ENCODE data around the gene TBC1D17. TPM values are rescaled to one million over a fixed set of nuclear protein-coding genes. Genes with fewer than 3 reads are reported as not detected.

The TBC1D17 gene
- total and polyA plus RNA-seq, 10 donors = 20.8 to 53.5 (median 36.6) TPM

GRCh38 chr19:49863935-49864320 lies 13.6 kb upstream of the TBC1D17 start:
- Histone ChIP-seq H3K27me3 (replicated peaks in 1 of 7) (no peaks in the 10 kb centered on the region), H3K4me1 (peaks cover 29 to 90% (median 65%) of the 10 kb centered on the region in 6 donors), H3K27ac (no peak overlapping the region), H3K4me3 (no peak overlapping the region), H3K36me3 (peaks cover 4 to 64% (median 57%) of the 10 kb centered on the region in 6 donors), H3K9me3 (no peaks in the 10 kb centered on the region)
- TF ChIP-seq POLR2A (IDR thresholded peaks at IDR 0.05) (no peak), CTCF (IDR thresholded peaks at IDR 0.05 in 8 of 11, conservative IDR thresholded peaks at IDR 0.05 in 3 of 11) (no peak), POLR2AphosphoS5 (IDR thresholded peaks at IDR 0.05) (peak in 1 of 3 donors; percentile 31)
- WGBS, 5 donors = 78 to 96% (median 92%) methylated on average over 11 to 17 of the region's 17 CpGs
- DNase-seq = peak; percentile 77
- intact Hi-C loops (cut with DNase I; ENCODE audit: low total_unique reads) = no loop called here

- no peak for DNase-seq
- TF ChIP-seq POLR2AphosphoS5 (IDR thresholded peaks at IDR 0.05) = no peak
- TF ChIP-seq POLR2A (IDR thresholded peaks at IDR 0.05) = no peak
- no peak for TF ChIP-seq CTCF (IDR thresholded peaks at IDR 0.05 in 8 of 11, conservative IDR thresholded peaks at IDR 0.05 in 3 of 11)
- H3K36me3 ChIP-seq = peaks cover 4 to 55% (median 49%) of the 10 kb centered on the region in 6 donors
- H3K4me3 ChIP-seq = peak overlapping the region in 4 of 8 donors; percentile 4 to 93 (median 83)
- H3K4me1 ChIP-seq = peaks cover 33 to 90% (median 66%) of the 10 kb centered on the region in 6 donors
- no peaks in the 10 kb centered on the region for H3K27me3 ChIP-seq (replicated peaks in 1 of 7)
- peak overlapping the region in 4 of 8 donors; percentile 95 to 98 (median 96) for H3K27ac ChIP-seq
- intact Hi-C loops (cut with DNase I; ENCODE audit: low total_unique reads) = no loop called here
- 83 to 93% (median 86%) methylated on average over 13 of the region's 13 CpGs for WGBS, 5 donors
- H3K9me3 ChIP-seq = no peaks in the 10 kb centered on the region
Observed at GRCh38 chr19:49864890-49865289, 12.6 kb upstream of the TBC1D17 start.

GRCh38 chr19:49866933-49867782 lies 10.3 kb upstream of the TBC1D17 start, which contains the start of gene PNKP:
PNKP (minus strand) TSS chr19:49867576; CDS start chr19:49867204, 372 bp downstream.
- H3K4me3 ChIP-seq = peak within 1 kb of the TSS; percentile 69 to 93 (median 88)
- 0 to 1% (median 0%) methylated on average over 29 to 65 of the region's 65 CpGs for WGBS, 5 donors
- peak within 1 kb of the TSS; percentile 86 to 98 (median 95) for H3K27ac ChIP-seq
- peaks cover 40 to 90% (median 70%) of the 10 kb centered on the region in 6 donors for H3K4me1 ChIP-seq
- H3K36me3 ChIP-seq = peaks cover 4 to 49% (median 27%) of the 10 kb centered on the region in 6 donors
- no peaks in the 10 kb centered on the region for H3K27me3 ChIP-seq (replicated peaks in 1 of 7)
- intact Hi-C loops (cut with DNase I; ENCODE audit: low total_unique reads) = no loop called here
- no peaks in the 10 kb centered on the region for H3K9me3 ChIP-seq
- TF ChIP-seq POLR2AphosphoS5 (IDR thresholded peaks at IDR 0.05) (peak; percentile 95 to 98 (median 95)), CTCF (IDR thresholded peaks at IDR 0.05 in 8 of 11, conservative IDR thresholded peaks at IDR 0.05 in 3 of 11) (peak in 1 of 11 experiments; percentile 7), POLR2A (IDR thresholded peaks at IDR 0.05) (peak in 2 of 3 donors; percentile 11 to 68)
- peak; percentile 97 for DNase-seq

- Histone ChIP-seq H3K4me3 (peak overlapping the region; percentile 6 to 93 (median 56)), H3K9me3 (no peaks in the 10 kb centered on the region), H3K36me3 (peaks cover 0 to 46% (median 11%) of the 10 kb centered on the region in 6 donors), H3K27me3 (replicated peaks in 1 of 7) (no peaks in the 10 kb centered on the region), H3K4me1 (peaks cover 40 to 90% (median 62%) of the 10 kb centered on the region in 6 donors), H3K27ac (peak overlapping the region; percentile 86 to 98 (median 95))
- 3 to 4% (median 3%) methylated on average over 15 of the region's 15 CpGs for WGBS, 5 donors
- DNase-seq = no peak
- TF ChIP-seq CTCF (IDR thresholded peaks at IDR 0.05 in 8 of 11, conservative IDR thresholded peaks at IDR 0.05 in 3 of 11) = no peak
- peak in 1 of 3 donors; percentile 66 for TF ChIP-seq POLR2AphosphoS5 (IDR thresholded peaks at IDR 0.05)
- TF ChIP-seq POLR2A (IDR thresholded peaks at IDR 0.05) = peak in 1 of 3 donors; percentile 24
- intact Hi-C loops (cut with DNase I; ENCODE audit: low total_unique reads) = no loop called here
Observed at GRCh38 chr19:49869009-49869483, 8.5 kb upstream of the TBC1D17 start.
